HG03342 (cell line): ENCODE data around the gene WDFY2.

Experiments used
- ATAC-seq: cut with Tn5 transposase; IDR thresholded peaks from one replicate; pipeline ENCODE4 v1.9.1; 2021; ENCODE audit warnings: mild to moderate bottlenecking, moderate library complexity; ENCODE audit not compliant: unreplicated experiment

WDFY2 gene

DNA sequence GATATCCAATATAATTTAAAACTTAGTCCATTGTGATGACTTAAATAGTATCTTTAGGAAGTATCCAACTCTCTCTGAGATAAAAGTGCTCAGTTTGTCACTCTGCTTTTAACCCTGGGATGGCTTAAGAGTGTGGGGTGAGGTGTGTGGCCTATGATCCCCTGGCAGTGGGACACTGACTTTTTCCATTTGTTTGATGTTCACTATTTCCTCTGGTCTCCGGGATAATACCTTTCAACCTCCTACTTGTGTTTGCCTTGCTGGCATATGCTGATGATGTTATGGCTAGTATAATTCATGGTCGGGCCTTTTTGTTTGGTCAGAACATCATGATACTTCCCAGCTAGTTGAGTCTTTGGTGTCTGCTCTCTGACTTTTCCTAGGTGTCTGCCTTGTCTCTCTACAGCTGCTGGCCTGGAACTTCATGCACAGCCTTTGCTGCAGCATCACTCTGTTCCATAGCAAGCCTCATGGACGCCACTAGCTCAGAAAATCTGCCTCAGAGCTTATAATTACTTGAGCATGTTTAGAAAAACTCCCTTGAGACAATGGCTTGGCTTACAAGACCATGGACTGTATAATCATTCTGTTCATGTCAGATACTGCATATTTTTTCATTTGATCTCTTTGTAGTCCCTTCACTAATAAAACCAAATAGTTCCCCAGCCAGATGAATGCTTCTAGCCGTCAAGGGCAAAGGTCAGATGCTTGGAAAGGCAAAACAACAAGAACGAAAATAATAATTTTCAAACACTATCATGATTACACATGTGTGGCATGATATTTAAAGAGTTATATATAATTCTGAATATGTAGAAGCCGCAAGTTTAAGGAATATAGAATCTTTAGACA, 75.2 kb downstream of the WDFY2 start:
- no peak for ATAC-seq

DNA sequence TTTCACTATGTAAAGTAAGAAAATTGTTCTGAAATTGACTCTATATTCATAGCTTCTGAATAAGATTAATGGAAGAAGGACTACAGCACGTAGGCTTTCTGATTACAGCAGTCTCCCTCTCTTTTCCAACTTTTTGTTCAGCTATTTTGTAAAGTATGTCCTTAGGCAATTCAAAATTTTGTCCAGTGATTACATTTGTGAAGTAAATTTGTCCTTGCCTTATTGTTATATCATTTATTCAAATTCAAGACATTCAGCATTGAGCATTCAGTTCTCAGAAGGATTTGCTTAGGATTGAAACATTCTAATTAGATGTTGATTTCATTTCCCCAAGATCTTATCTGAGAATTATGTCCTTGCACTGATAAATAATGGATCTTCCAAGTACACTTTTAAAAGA, 76.6 kb downstream of the WDFY2 start:
- no peak for ATAC-seq

DNA sequence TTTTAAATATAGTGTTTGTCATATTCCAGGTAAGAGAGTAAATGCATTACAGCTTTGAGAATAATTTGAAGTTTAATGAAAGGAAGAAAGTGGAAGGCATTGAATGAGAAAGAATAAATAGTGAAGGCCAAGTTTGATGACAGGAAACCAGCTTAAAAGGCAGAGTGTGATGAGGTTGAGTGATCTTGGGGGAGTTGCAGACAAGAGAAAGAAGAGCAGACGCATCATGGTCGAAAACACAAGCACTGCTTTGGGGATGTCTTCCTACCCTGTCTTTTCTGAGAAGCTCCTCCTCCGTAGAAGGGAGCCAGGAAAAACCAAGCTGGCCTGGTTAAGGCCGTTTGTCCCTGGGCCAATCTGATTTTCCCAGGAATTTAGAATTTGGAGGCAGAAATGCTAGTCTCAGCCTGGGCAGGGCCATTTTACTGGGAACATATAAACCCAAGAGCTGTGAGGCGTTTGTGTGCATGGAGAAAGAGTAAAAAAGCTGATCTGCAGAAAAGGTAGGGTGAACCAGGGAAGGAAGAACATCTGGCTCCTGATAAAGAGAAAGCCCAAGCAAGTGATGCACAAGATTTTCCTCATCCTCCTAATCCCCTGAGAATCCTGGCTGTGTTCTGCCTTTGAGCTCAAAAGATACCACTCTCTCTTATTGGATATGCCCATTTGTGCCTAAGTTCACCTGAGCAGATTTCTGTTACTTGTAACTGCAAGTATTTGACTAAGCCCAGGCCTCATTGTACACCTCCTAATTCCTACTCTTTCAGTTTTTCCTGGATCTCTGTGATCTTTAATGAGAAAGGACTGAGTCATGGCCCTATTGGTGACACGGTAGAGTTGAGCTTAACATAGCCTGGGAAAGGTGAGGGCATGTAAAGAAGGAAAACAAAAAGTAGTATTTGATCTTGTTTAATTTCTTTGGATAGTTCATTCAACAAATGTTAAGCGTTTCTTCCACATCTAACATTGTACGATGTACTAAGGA, 80.0 kb downstream of the WDFY2 start:
- ATAC-seq: no peak

DNA sequence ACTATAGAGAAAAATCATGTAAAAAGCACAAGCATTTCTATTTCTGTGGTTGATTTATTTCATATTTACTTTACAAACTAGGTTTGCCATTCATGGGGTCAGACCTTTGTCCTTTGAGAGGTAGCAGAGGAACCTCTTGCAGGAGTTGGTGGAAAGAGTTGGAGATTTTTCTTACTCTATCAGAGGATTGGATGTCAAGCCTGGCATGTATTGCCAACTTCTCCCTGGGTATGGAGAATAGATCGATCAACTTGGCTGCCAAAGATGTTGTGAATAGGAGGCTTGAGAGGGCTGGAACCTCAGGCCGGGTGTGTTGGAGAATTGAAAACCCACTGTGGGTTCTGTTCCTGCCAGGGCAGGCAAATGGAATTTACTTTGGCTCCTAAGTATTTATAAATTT, 81.2 kb downstream of the WDFY2 start:
- ATAC-seq: no peak

DNA sequence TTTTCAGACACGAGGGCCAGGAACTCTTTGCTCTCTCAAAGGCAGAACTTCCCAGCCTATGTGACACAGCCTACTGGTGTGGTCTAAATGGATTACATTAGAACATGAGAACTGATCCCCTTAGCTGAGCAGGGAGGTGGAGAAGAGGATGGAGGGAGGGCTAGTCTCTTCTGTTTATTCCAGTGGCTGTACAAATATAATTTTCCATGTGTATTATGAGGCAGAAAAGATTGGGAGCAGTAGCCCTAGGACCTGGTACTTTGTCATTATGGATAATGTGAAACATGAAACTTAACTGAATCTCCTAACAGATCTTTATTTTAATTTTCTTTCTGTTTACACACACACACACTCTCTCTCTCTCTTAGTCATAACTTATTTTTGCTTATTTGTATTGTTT, 82.1 kb downstream of the WDFY2 start:
- no peak for ATAC-seq

DNA sequence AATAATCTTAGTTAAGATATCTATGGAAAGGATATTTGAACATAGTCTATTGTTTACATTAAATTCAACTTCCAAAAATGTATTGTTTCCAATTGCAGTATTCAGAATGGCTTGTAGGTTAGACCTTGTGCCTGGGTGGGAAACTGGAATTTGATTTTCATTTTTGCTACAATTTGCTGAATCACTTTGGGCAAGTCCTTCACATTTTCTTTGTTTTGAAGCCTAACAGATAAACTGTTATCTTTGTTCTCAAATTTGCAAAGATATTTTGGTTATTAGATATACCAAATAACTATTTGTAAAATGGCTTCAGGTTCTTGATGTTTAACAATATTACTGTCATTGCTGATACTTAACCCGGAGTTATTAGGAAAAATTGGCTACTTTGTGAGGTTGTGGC, 82.6 kb downstream of the WDFY2 start:
- no peak for ATAC-seq

DNA sequence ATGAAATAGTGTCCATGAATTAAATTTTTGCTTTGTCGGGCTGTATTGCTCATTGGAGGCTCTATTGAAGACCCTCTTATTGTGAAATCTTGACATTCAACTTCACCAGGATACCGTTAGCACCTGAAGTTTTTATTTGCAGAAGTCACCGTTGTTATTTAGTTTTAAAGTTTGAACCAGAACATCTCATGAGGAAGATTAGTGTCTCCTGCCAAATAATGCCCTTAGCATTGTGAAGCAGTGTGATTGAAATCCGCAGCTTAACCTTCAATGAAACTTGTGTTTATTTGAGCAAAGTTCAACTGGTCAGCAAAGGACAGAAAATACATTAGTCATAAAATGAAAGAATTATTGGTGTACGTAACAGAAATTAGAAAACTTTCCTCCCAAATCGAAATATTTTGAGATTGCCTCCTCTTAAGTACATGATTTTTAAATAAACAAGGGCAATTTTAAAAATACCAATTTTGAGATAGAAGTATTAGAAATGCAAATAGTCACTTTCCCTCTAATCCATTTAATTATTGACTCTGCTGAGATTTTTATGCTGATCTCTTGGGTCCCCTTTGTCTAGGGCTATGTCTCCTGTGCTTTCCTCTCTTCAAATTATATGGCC, 84.4 kb downstream of the WDFY2 start:
- no peak for ATAC-seq

DNA sequence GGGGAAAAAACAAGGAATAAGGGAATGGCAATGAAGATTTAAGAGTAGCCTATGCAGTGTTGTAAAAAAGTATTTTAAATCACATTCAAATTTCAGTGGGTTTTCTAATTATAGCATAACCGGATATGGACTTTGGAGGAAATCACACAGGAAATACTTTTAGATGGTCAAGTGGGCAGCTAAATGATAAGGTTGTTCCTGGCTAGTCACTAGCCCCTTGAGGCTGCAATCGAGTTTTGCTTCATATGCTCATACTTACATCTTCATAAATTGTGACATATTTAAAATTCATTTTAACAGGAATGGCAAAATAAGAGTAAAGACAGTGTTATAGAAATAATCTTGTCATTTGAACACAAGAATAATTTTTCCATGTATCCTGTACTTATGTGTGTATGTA, 88.9 kb downstream of the WDFY2 start:
- ATAC-seq: no peak

DNA sequence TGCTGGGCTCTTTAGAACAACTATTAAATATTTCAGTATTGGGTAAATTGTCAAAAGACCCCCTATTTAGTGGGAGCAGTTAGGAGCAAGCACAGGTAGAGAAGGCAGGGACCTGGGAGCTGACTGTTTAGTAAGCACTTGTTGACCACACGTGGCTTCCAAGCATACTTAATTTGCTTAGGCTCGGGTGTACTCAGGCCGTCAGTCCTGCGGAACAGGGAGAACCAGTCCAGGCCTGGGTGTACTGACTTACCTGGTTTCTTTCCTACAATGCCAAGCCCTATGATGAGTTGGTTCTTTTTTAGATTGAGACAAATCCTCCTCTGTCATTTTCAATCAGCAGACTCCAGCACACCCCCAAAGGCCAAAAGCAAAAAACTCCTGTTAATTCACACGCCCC, 90.0 kb downstream of the WDFY2 start:
- ATAC-seq: no peak

DNA sequence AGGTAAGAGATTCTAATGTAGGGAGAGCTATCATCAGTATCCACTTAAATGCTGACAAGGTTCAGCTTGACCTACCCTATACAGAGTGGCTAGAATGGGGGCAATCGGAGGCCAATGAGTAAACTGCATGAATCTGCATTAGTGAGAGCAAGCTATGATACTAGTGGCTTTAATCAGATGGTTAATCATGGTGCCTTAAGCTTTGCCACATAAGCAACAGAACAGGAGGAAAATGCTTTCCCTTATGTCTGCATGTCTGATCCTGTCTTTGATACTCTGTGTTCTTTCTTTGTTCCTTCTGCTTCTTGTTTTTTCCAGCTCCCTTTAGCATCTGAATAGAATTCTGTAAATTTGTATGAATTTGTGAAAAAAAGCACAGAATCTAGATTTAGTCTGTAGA, 91.1 kb downstream of the WDFY2 start:
- no peak for ATAC-seq

DNA sequence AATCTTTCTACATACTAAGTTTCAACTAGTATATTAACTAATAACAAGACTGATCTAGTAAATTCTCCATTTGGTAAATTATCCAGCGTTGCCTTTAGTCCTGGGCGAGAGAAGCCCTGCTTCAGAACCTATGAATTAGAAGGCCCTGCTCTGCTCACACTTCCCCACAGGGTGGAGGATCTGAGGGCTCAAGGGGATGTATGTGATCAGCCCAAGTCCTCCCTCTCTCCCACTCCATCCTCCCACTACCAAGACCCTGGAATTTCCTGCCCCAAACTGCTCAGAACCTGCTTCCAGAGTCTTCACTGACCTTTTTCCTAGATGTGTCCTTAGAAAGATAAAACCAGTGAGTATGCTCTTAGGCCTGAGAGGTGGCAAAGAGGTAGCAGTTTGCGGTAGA, 91.6 kb downstream of the WDFY2 start:
- no peak for ATAC-seq

DNA sequence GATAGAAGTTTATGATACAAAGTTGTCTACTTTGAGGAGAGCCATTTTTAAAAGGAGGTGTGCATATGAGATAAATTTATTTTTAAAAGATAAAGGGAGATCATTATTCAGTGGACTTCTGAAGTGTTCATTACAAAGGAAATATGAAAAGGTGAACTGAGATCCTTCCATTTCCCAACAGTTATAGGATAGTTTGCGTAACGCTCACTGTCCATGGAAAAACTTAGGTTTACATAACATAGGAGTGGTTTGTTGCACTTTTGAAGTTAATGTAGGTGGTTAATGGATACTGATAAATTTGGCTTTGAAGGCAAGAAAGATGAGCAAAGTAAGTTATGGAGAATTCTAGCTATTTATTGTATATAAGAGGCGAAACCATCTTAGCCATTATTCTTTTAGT, 92.5 kb downstream of the WDFY2 start:
- ATAC-seq: no peak

DNA sequence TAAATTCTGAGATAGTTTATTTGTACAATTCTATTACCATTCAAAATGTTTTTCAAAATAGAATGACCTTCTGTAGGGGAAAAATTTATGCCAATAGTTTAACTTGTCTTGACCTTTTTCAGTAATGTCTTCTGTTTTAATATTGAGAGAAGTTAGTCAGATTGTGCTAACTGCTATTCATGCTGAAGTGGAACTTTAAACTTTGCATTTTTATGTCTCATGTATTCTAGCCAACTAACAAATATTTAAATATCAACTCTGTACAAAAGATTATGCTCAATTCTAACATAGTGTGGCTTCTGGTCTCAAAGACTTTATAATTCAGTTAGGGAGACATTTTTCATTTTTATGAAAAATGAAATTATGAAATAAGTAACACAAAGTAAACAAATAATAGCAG, 94.2 kb downstream of the WDFY2 start:
- no peak for ATAC-seq

DNA sequence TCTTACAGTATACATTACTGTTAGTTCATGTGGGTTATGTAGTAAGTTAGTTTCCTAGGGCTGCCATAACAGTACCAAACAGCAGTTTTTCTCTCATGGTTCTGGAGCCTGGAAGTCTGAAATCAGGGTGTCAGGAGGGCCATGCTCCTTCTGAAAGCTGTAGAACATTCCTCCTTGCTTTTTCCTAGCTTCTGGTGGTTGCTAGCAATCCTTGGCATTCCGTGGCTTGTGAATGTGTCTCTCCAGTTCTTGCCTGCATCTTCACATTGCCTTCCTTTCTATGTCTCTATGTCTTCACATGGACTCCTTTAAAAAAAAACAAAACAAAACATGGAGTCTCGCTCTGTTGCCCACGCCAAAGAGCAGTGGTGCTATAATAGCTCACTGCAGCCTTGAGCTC, 95.4 kb downstream of the WDFY2 start:
- no peak for ATAC-seq

DNA sequence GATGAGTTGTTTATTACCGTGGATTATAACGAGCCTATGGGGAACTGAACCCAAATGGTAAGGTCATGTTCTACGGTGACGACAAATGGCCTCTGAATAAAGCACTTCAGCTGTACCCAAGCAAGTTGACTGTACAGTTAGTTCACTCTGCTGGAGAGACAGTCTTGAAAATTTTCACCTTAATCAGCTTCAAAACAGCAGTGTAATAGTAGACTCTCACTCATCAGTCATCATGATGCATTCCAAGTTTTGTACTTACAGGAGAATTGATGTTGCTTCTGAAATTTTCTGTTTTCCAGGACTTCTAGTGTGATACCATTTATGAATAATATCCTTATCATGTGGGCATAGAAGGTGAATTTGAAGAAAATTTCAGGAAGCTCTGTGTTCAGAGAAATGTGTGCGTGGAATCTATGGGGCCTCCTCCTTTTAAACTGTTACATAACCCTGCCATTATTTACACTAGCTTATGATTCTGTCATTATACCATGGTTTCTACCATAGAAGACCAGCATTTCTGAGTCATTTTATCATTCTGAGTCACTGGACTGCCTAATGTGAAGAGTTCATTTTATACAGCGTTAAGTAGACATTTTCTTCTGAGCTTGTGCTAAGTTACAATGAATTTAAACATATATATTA, 96.9 kb downstream of the WDFY2 start:
- no peak for ATAC-seq

DNA sequence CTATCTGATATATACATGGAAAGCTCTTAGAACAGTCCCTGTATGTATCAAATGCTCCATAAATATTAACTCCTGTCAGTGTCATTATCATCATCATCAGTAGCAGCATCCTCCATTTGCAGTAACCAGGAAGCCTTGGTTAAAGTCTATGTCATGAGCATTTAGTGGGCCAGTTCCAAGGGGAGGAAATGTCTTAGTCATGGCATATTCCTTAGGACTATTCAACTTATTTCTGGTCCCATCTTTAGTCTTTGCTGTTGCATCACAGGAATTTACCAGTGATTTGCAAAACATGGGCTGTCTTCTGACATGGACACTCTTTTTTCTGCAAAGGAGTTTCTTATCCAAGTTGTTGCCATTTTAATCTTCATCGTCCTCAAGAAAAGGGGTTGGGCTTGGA, 98.4 kb downstream of the WDFY2 start:
- no peak for ATAC-seq

DNA sequence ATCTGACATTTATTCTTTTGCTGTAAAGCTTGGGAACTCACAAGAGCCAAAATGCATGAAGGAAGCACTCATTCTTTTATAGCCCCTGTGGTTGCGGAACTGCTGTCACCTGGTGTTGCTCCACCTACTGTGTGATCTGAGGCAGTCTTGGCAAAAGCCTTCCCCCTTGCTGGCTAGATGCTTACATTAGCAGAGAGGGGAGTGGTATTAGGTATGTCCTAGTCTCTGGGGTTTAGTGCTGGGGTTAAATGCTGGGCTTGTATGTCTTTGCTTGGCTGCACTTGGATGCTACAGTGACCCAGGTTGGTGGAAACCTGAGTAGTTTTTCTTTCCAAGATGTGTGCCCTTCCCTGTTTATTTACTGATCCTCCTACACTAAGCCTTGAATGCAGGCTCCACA, 99.3 kb downstream of the WDFY2 start:
- no peak for ATAC-seq

DNA sequence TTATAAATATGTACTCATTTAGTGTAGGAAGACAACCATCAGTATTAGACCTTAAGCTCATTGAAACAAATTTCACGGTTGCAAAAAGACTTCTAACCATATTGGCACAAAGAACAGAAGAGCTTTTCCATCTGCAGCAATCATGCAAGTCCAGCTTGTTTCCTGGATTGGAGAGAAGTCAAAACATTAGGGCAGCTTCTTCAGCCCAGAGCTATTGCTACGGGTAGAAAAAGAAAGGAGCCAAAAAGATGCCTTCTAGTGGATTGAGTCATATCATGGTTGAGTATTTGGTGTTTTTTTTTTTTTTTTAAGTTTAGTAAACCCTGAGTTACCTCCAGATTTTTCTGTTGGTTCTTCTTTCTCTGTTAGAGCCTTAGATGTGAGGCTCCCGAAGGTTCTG, 99.8 kb downstream of the WDFY2 start:
- no peak for ATAC-seq

DNA sequence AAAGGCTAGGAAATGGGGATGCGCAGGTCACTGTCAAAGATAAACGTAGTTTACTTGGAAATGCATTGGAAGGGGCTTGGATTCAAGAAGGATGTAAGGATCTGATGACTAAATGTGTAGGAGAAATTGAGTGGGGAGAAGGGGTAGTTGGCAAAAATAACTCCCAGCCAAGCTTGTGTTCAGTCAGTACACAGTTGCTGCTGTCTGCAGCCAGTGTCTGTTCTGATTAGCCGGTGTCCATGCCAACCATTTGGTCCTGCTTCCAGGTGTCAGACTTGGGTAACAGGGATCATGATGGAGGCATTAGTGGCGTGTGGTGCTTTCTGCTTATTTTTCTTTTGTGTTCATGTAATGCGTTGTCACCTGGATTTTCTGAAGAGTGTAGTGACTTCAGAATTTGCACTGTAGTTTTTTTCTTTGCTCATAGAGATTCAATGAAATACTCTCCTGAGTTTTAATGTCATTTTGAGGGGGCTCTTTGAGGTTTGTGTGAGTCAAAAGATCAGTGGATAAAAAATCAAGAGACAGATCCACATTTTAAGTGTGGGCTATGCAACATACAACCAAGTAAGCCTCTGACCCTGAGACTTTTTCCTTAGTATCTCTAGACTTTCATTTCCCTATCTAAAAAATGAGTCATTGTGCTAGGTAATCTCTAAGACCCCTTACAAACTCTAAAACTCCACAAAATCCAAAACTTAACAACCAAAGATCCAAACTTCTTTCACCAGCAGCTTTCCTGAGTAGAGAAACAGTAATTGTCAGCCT, 103.9 kb downstream of the WDFY2 start:
- ATAC-seq: no peak

DNA sequence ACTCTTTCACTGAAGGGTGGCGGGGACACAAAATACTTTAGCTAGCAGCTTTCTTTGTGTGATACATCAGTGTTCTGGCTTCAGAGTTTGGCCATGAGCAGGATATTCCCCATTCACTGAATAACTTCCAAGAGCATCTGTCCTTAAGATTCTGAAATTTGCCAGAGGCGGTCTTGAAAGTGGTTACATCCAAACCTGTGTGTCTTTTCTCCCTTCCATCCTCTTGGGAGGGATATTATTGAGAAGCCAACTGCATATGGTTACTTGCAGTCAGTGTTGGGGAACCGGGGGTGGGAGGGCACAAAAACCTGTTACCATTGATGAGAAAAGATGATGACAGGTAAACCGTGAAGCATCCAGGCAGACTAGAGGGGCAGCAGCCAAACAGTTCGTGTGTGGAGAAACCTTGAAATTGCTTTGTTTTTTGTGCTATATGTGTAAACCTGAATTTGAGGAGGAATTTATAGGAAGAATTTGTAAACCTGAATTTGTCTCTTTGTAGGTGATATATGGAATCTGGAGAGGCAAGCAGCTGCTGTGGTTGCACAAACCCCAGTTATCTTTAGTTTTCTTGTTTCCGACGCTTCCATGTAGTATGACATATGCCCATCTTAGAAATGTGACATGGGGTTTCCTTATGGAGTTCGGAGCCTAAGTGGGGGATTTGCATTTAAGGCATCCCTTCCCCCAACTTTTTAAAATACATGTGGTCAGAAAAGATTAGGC, 104.8 kb downstream of the WDFY2 start:
- no peak for ATAC-seq
